ENCODE data around the gene MRPL43. TPM values are rescaled to one million over a fixed set of nuclear protein-coding genes. Genes with fewer than 3 reads are reported as not detected.

The MRPL43 gene
- total and polyA plus RNA-seq, 10 of the 15 experiments (the other 5 are each of a cell fraction or from before 2014, with no cell fraction given), result 16.6 to 108 (median 65.1) TPM

GRCh38 chr10:101014230-101014884 lies 27.1 kb upstream of the MRPL43 start:
- ChIA-PET RAD21 (ENCODE audit: unreplicated experiment) (interaction anchor here (0.6 to 3.2 kb wide), 15 partner anchors 10 to 446 kb away, joined by 3 to 26 read pairs (median 4); partner anchors contain the start of genes LZTS2, MRPL43, SEMA4G and TWNK), CTCF (interaction anchor here (0.7 to 6.8 kb wide), 37 partner anchors 10 to 580 kb away, joined by 3 to 91 read pairs (median 5); partner anchors contain the start of genes KAZALD1, LZTS2, MRPL43 and PDZD7), SMC1A (ENCODE audit: uncharacterized antibody, unreplicated experiment) (interaction anchor here (0.6 to 2.4 kb wide), 8 partner anchors 11 to 271 kb away, joined by 3 to 9 read pairs (median 4); no protein-coding TSS in a partner anchor), POLR2A (interaction anchor here (0.6 to 1.9 kb wide), 2 partner anchors 17 to 108 kb away, joined by 3 to 11 read pairs; no protein-coding TSS in a partner anchor)
- Histone ChIP-seq H4K20me1 (ENCODE audit: control insufficient read depth, insufficient read depth) (no peaks in the 10 kb centered on the region), H3K9me3 (replicated peaks; ENCODE audit: control insufficient read depth, insufficient read depth, low read length) (no peaks in the 10 kb centered on the region), H3K9ac (ENCODE audit: control insufficient read depth, insufficient read depth, low read length) (no peak overlapping the region), H3K27me3 (replicated peaks in 1 of 2; ENCODE audit: control insufficient read depth in 2 of 2, insufficient read depth in 2 of 2, low read length in 1 of 2) (peaks cover 10% of the 10 kb centered on the region in 2 experiments), H2AFZ (ENCODE audit: control insufficient read depth, low read depth, low read length) (no peak overlapping the region), H3K4me2 (ENCODE audit: control insufficient read depth, insufficient read depth) (no peak overlapping the region), H3K4me3 (no peak overlapping the region), H3K27ac (ENCODE audit: control insufficient read depth, insufficient read depth) (no peak overlapping the region), H3K4me1 (ENCODE audit: control insufficient read depth, insufficient read depth, low read length) (peaks cover 11% of the 10 kb centered on the region), H3K79me2 (ENCODE audit: control insufficient read depth, insufficient read depth, low read length) (no peaks in the 10 kb centered on the region), H3K36me3 (ENCODE audit: control insufficient read depth in 2 of 2, insufficient read depth in 2 of 2, low read length in 1 of 2) (no peaks in the 10 kb centered on the region)
- TF ChIP-seq ZSCAN29 (IDR thresholded peaks at IDR 0.05) (no peak), EGR1 (IDR thresholded peaks at IDR 0.05; ENCODE audit: borderline replicate concordance in 1 of 2, low read depth in 2 of 2, low read length in 2 of 2) (no peak), RAD21 (IDR thresholded peaks at IDR 0.05; ENCODE audit: insufficient read depth, low read depth, low read length) (peak; percentile 76), SMC3 (IDR thresholded peaks at IDR 0.05; ENCODE audit: borderline replicate concordance, low read length) (peak; percentile 68; the same call in 1 of the 2 replicates), MEF2B (IDR thresholded peaks at IDR 0.05; ENCODE audit: partially characterized antibody, poor library complexity, severe bottlenecking) (no peak), BHLHE40 (IDR thresholded peaks at IDR 0.05; ENCODE audit: borderline replicate concordance in 1 of 2, low read depth in 2 of 2, low read length in 1 of 2) (peak in 1 of 2 experiments; percentile 52; a peak in 2 of 4 replicates), HDAC6 (IDR thresholded peaks at IDR 0.05; ENCODE audit: unreplicated experiment) (no peak), SPI1 (IDR thresholded peaks at IDR 0.05; ENCODE audit: borderline replicate concordance, insufficient read depth, low read depth, low read length) (no peak), CBX5 (IDR thresholded peaks at IDR 0.05; ENCODE audit: low read depth) (no peak), SREBF2 (IDR thresholded peaks at IDR 0.05; ENCODE audit: low read length) (no peak), SUZ12 (IDR thresholded peaks at IDR 0.05; ENCODE audit: unreplicated experiment) (no peak), YY1 (IDR thresholded peaks at IDR 0.05; ENCODE audit: low read depth, low read length) (0 out of 2 replicates have a peak, but pooled peaks have one; percentile 14), SMAD1 (IDR thresholded peaks at IDR 0.05; ENCODE audit: low read depth, partially characterized antibody) (no peak), IKZF1 (conservative IDR thresholded peaks at IDR 0.05) (peak; percentile 35; the same call in 1 of the 2 replicates), PAX5 (IDR thresholded peaks at IDR 0.05; ENCODE audit: borderline replicate concordance, low read depth, low read length) (no peak)
- TF ChIP-seq, protein P1, sequence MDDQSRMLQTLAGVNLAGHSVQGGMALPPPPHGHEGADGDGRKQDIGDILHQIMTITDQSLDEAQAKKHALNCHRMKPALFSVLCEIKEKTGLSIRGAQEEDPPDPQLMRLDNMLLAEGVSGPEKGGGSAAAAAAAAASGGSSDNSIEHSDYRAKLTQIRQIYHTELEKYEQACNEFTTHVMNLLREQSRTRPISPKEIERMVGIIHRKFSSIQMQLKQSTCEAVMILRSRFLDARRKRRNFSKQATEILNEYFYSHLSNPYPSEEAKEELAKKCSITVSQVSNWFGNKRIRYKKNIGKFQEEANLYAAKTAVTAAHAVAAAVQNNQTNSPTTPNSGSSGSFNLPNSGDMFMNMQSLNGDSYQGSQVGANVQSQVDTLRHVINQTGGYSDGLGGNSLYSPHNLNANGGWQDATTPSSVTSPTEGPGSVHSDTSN (IDR thresholded peaks at IDR 0.05; ENCODE audit: insufficient replicate concordance, low read depth, low read length), result no peak
- TF ChIP-seq, protein P2, sequence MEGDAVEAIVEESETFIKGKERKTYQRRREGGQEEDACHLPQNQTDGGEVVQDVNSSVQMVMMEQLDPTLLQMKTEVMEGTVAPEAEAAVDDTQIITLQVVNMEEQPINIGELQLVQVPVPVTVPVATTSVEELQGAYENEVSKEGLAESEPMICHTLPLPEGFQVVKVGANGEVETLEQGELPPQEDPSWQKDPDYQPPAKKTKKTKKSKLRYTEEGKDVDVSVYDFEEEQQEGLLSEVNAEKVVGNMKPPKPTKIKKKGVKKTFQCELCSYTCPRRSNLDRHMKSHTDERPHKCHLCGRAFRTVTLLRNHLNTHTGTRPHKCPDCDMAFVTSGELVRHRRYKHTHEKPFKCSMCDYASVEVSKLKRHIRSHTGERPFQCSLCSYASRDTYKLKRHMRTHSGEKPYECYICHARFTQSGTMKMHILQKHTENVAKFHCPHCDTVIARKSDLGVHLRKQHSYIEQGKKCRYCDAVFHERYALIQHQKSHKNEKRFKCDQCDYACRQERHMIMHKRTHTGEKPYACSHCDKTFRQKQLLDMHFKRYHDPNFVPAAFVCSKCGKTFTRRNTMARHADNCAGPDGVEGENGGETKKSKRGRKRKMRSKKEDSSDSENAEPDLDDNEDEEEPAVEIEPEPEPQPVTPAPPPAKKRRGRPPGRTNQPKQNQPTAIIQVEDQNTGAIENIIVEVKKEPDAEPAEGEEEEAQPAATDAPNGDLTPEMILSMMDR (IDR thresholded peaks at IDR 0.05 in 2 of 3, conservative IDR thresholded peaks at IDR 0.05 in 1 of 3; ENCODE audit: control insufficient read depth in 2 of 3, extremely low read depth in 1 of 3, insufficient read depth in 1 of 3, low read depth in 3 of 3, low read length in 3 of 3), result peak; percentile 94 to 97 (median 95)
- FAIRE-seq (peak; percentile 89), DNase-seq (ENCODE audit: low read depth, low spot score) (no peak), ATAC-seq (peak; percentile 65)
- 19% methylated on average over 11 of the region's 11 CpGs for WGBS (ENCODE audit: insufficient coverage, insufficient replicate concordance, low lambda C conversion rate, missing lambda C conversion rate)
- in situ Hi-C loops (cut with MboI) (no loop called here), intact Hi-C loops (cut with micrococcal nuclease; ENCODE audit: unreplicated experiment) (loop anchor here (1.0 kb wide), 1 partner anchor 45 kb away; the partner anchor contains the start of gene SEMA4G)
- BruUV-seq (replicated peaks), result no TSS peak

All from GM12878 (cell line).